Posterior cingulate gyrus (tissue), 11 donors: Measurements from ENCODE around the gene RCOR1.

Source experiments
- DNase-seq, 10 donors: peaks; one replicate each; pipeline versions ENCODE4 v3.0.0 to v3.0.0-alpha.2; 2020 to 2021; ENCODE audit warnings: mixed read lengths in 3 of 10
- intact Hi-C: fragments of 100-400 bp; cut with DNase I; formaldehyde crosslinking; loops from one replicate; pipeline ENCODE4 v1.15.1; 2023

Gene RCOR1

GRCh38 chr14:102696332-102696731, 103.9 kb downstream of the RCOR1 start:
- no peak for DNase-seq
- intact Hi-C loops = no loop called here

GRCh38 chr14:102696856-102697495, 104.5 kb downstream of the RCOR1 start:
- intact Hi-C loops = no loop called here
- DNase-seq = no peak

DNA sequence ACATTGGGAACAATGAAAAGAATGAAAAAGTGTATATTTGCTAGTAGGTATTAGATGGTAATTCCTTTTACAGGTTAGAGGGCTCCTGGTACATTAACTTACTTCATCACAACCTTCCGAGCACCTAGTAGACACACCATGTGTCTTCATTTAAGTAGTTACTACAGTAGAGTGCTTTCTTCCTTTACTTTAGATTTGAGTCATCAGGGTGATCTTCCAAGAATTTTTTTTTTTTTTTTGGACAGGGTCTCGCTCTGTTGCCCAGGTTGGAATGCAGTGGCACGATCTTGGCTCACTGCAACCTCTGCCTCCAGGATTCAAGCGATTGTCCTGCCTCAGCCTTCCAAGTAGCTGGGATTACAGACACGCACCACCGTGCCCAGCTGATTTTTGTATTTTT, 105.1 kb downstream of the RCOR1 start:
- intact Hi-C loops = no loop called here

GRCh38 chr14:102699416-102700110, 107.1 kb downstream of the RCOR1 start:
- intact Hi-C loops = no loop called here
- DNase-seq = no peak

More for the DNA sequence above, 105.1 kb downstream of the RCOR1 start:
- no peak for DNase-seq

GRCh38 chr14:102708494-102708893, 116.0 kb downstream of the RCOR1 start:
- intact Hi-C loops = no loop called here
- no peak for DNase-seq

DNA sequence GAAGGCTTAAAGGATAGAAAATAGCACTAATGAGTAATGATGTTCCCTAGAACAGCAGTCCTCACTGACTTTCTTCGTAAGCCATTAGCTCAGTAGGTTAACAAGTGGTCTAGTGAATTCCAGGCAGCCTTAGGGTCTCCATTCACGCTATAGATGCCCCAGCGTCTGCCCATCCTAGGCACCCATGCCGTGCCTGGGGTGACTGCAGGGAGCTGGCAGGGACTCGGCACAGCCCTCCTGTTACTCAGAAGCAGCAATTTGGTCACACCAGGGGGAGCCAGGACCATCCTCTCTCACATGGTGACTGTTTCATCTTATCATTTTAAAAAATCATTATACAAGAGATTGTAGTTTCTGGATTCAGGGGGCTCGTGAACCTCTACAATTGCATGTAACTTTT, 118.8 kb downstream of the RCOR1 start:
- no peak for DNase-seq
- intact Hi-C loops = no loop called here

DNA sequence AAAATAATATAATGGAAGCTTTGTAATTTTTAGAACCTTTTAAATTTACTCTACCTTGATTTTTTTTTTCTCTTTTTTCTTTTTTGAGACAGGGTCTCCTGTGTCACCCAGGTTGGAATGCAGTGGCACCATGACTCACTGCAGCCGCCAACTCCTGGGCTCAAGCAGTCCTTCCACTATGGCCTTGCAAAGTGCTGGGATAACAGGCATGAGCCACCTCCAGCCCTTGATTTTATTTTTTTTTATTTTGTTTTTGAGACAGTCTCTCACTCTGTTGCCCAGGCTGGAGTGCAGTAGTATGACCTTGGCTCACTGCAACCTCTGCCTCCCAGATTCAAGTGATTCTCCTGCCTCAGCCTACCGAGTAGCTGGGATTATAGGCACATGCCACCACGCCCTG, 119.5 kb downstream of the RCOR1 start:
- DNase-seq = no peak
- intact Hi-C loops = no loop called here

DNA sequence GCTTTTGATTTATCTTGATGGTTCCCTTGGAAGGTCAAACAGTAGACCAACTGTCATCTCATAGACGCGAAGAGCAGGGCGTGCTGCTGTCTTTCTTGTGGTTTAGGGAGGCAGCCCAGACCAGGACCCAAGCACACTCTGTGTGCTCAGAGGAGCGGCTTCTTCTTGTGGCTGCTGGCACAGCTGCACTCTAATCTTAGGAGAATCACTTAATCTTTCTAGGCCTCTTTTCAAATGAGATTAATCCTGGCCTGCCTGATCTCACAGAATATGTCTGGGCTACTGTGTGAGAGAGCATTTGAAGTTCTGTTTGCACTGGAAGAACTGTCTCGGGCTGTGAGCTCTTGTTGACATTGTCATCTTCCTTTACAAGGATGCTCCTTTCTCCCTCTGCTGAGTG, 124.8 kb downstream of the RCOR1 start:
- intact Hi-C loops = no loop called here
- DNase-seq = no peak

- intact Hi-C loops = no loop called here
These were observed 130.2 kb downstream of the RCOR1 start for GRCh38 chr14:102722646-102723045.

DNA sequence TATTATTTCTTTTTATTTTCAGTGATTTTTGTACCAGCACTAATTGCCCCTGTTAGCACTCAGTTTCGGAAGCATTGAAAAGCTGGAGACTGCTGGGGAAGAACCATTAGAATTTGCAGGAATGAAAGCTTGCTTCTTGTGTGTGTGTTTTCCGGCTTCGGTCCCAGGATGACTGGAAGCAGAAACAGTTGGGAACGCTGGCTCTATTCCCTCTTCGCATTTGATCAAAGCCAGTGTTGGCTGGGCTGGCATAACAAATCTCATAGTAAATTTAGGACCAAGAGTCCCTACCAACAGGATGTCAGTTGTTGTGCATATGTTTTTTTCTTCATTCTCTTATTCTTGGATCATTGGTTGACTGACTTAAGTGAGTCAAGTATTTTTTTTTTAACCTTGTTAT, 131.2 kb downstream of the RCOR1 start:
- DNase-seq = peak in 2 of 10 donors; percentile 23 to 35
- intact Hi-C loops = no loop called here

More at GRCh38 chr14:102722646-102723045, 130.2 kb downstream of the RCOR1 start:
- no peak for DNase-seq

GRCh38 chr14:102726191-102726949, 133.9 kb downstream of the RCOR1 start:
- intact Hi-C loops = no loop called here
- peak in 3 of 10 donors; percentile 15 to 85 (median 44) for DNase-seq

- intact Hi-C loops = no loop called here
- no peak for DNase-seq
These were observed 135.1 kb downstream of the RCOR1 start for GRCh38 chr14:102727336-102728095.

GRCh38 chr14:102728501-102728900, 136.1 kb downstream of the RCOR1 start:
- intact Hi-C loops = no loop called here
- DNase-seq = peak in 1 of 10 donors; percentile 36

- no peak for DNase-seq
- intact Hi-C loops = no loop called here
These were observed 136.8 kb downstream of the RCOR1 start for GRCh38 chr14:102729268-102729667.

GRCh38 chr14:102729825-102730224, 137.4 kb downstream of the RCOR1 start:
- intact Hi-C loops = no loop called here

GRCh38 chr14:102731101-102731870, 138.8 kb downstream of the RCOR1 start:
- DNase-seq = no peak
- intact Hi-C loops = no loop called here

More at GRCh38 chr14:102729825-102730224, 137.4 kb downstream of the RCOR1 start:
- DNase-seq = no peak

- DNase-seq = peak in 1 of 10 donors; percentile 57
- intact Hi-C loops = no loop called here
These were observed 139.7 kb downstream of the RCOR1 start for GRCh38 chr14:102731871-102732800.

DNA sequence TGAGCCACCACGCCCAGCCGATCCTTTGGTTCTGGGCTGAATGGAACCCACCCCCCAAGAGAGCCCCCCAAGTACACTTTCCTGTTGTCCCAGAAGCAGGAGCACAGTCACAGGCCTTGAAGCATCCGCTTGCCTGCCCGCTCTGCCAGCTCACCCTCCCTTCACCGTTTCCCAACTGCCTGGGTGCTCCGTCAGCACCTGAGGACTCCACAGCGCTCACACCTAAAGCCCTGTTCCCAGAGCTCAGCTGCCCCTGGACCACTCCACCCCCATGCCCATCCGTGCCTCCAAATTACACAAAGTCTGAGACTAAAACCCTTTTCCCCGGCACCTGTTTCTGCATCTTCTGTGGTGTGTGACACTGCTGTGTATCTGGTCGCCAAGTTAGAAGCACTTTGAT, 140.5 kb downstream of the RCOR1 start:
- no peak for DNase-seq
- intact Hi-C loops = no loop called here

GRCh38 chr14:102733326-102733725, 140.9 kb downstream of the RCOR1 start:
- no peak for DNase-seq
- intact Hi-C loops = no loop called here
